GM12892 (cell line): ENCODE measurements around the gene YES1.
"Not testable (repeated sequence)": the region's sequence is repeated elsewhere in the genome, so short reads cannot be mapped to it uniquely, and the experiment has no call there.

ENCODE experiments used
- DNase-seq: peaks from one replicate; pipeline ENCODE4 v3.0.0; 2011; ENCODE audit not compliant: insufficient read length
- FAIRE-seq: peaks from 2 replicates; lab custom pipeline; 2011; peaks lifted over from hg19 to GRCh38; lab: Jason Lieb, UNC
- POLR2A ChIP-seq: IDR thresholded peaks from 2 replicates; pipeline ENCODE4 v1.6.1; 2011; ENCODE audit warnings: low read depth, low read length, control low read depth
- POLR2AphosphoS5 ChIP-seq: IDR thresholded peaks from 2 replicates; pipeline ENCODE4 v1.6.1; 2011; ENCODE audit warnings: low read depth, low read length, control low read depth
- TAF1 ChIP-seq: IDR thresholded peaks from 2 replicates; pipeline ENCODE4 v1.6.1; 2011; ENCODE audit warnings: low read depth, mild to moderate bottlenecking, control low read depth, low read length, borderline replicate concordance

Gene YES1

GRCh38 chr18:741931-742512 is 70.0 kb downstream of the YES1 start:
- FAIRE-seq (peak; percentile 85), DNase-seq (no peak)
- TF ChIP-seq POLR2AphosphoS5 = no peak
- TF ChIP-seq TAF1 = no peak
- no peak for TF ChIP-seq POLR2A

DNA sequence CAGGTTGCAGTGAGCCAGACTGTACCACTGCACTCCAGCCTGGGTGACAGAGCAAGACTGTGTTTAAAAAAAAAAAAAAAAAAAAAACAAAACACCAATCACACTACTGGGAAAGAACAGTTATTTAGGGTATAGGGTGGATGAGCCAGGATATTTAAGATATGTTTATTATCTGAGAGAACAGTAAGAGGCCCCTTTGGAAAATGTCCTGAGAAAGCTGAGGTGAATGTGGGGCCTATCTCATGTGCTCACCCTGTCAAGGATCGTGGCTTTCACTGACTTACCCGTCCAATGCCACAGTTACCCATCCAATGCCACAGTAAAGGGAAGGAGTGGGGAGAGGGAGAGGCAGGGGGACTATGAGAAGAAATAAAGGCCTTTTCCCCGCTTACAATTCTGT is 79.7 kb downstream of the YES1 start:
- DNase-seq (no peak), FAIRE-seq (no peak)
- no peak for TF ChIP-seq POLR2AphosphoS5
- no peak for TF ChIP-seq TAF1
- TF ChIP-seq POLR2A = no peak

DNA sequence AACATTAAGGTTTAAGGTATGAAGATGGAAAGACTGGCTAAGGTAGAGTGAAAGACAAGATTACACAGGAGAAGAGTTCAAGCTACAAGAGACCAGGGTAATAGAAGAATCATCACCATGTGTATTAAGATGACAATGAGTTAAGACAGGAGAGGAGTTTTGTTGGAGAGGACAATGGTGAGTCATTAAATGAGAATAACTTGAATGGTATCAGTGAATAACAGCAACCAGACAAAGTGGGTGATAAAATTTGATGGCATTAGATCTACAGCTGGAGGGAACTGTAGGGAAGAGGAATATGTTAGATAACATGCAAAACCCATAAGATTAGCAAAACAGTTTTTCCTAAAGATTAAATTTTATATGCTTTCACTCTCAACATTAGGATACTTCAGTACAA is 80.9 kb downstream of the YES1 start:
- FAIRE-seq = no peak
- DNase-seq = no peak

DNA sequence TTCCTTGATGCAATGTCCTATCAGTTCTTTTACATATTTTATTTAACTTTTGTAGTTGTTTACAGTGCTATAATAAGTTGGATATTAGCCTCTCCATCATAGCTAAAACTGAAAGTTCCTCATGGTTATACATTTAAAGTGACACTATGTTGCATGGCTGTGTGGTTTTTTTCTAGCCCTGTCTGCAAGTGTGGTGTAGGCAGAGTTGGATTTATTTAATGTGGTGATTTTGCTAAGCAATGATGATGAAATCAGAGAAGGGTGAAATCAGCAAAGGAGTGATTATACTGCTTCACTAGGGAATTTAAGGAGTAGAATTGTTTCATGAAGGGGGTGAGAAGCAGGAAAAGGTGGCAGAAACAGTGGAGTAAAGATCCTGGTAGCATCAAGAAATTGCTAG is 81.3 kb downstream of the YES1 start:
- FAIRE-seq = no peak

More for the DNA sequence above, 80.9 kb downstream of the YES1 start:
- TF ChIP-seq TAF1 = no peak

GRCh38 chr18:730120-730519 is 81.9 kb downstream of the YES1 start:
- DNase-seq, FAIRE-seq: not testable (repeated sequence)

More for the DNA sequence above, 81.3 kb downstream of the YES1 start:
- no peak for DNase-seq
- TF ChIP-seq POLR2AphosphoS5 (no peak), POLR2A (no peak)

GRCh38 chr18:725646-726045 is 86.4 kb downstream of the YES1 start:
- TF ChIP-seq POLR2A (no peak), TAF1 (no peak), POLR2AphosphoS5 (no peak)

GRCh38 chr18:723541-724080 is 88.4 kb downstream of the YES1 start:
- DNase-seq = no peak
- TF ChIP-seq POLR2A (no peak), TAF1 (no peak), POLR2AphosphoS5 (no peak)
- FAIRE-seq = no peak

More at GRCh38 chr18:725646-726045, 86.4 kb downstream of the YES1 start:
- DNase-seq = no peak
- no peak for FAIRE-seq

- FAIRE-seq (no peak), DNase-seq (no peak)
- TF ChIP-seq POLR2AphosphoS5 (no peak), POLR2A (no peak), TAF1 (no peak)
Observed at GRCh38 chr18:717003-717402, 95.0 kb downstream of the YES1 start.

GRCh38 chr18:715626-716025 is 96.4 kb downstream of the YES1 start:
- FAIRE-seq (no peak), DNase-seq (no peak)
- TF ChIP-seq POLR2AphosphoS5 = no peak
- TF ChIP-seq POLR2A = no peak
- no peak for TF ChIP-seq TAF1

GRCh38 chr18:713135-713490 is 98.9 kb downstream of the YES1 start:
- FAIRE-seq (no peak), DNase-seq (no peak)
- TF ChIP-seq TAF1 (no peak), POLR2A (no peak), POLR2AphosphoS5 (no peak)

- DNase-seq = peak; percentile 86
- peak; percentile 39; the same call in 1 of the 2 replicates for TF ChIP-seq POLR2A
- TF ChIP-seq POLR2AphosphoS5 = no peak
- peak; percentile 90 for FAIRE-seq
Observed at GRCh38 chr18:712401-713134, 99.5 kb downstream of the YES1 start, which contains the start of gene ENOSF1. Gene ENOSF1, minus strand, starts transcription at chr18:712630. Its CDS starts 43 bp downstream, at chr18:712587.
